Measurements from ENCODE around the gene MICALL1. TPM values are rescaled to one million over a fixed set of nuclear protein-coding genes. Genes with fewer than 3 reads are reported as not detected.

The MICALL1 gene
- total and polyA plus RNA-seq, 9 of the 15 experiments (the other 6 are each of a cell fraction or from before 2014, with no cell fraction given) = 0.32 to 21.5 (median 6.1) TPM

GRCh38 chr22:37985050-37985585 lies 79.0 kb downstream of the MICALL1 start:
- H3K27me3 ChIP-seq (ENCODE audit: control insufficient read depth in 2 of 2, insufficient read depth in 2 of 2, low read length in 2 of 2) = no peaks in the 10 kb centered on the region
- no peak overlapping the region for H3K4me2 ChIP-seq (ENCODE audit: insufficient read depth, low read length)
- FAIRE-seq (no peak), ATAC-seq (no peak), DNase-seq (ENCODE audit: extremely low read depth in 1 of 4, low spot score in 3 of 4) (no peak)
- H3K27ac ChIP-seq (ENCODE audit: extremely low read depth, low read depth, low read length) = no peak overlapping the region
- no peaks in the 10 kb centered on the region for H3K79me2 ChIP-seq (ENCODE audit: control insufficient read depth, insufficient read depth, low read length)
- H3K9me3 ChIP-seq (replicated peaks; ENCODE audit: control insufficient read depth, insufficient read depth, low read depth, low read length) = no peaks in the 10 kb centered on the region
- H3K36me3 ChIP-seq (ENCODE audit: control insufficient read depth, insufficient read depth, low read length) = no peaks in the 10 kb centered on the region
- ChIA-PET POLR2A (interaction anchor here (0.6 kb wide), 1 partner anchor 158 kb away, joined by 3 read pairs; no protein-coding TSS in a partner anchor), CTCF (ENCODE audit: low intra/inter-chr PET ratio) (no interaction called here)
- TF ChIP-seq ZFP1 (CRISPR knock-in tag; IDR thresholded peaks at IDR 0.05) = no peak
- TF ChIP-seq PCBP1 (IDR thresholded peaks at IDR 0.05; ENCODE audit: low read depth, low read length, poor library complexity, severe bottlenecking) = no peak
- no peak for TF ChIP-seq SMARCA5 (IDR thresholded peaks at IDR 0.05)
- TF ChIP-seq ZNF133 (CRISPR knock-in tag; IDR thresholded peaks at IDR 0.05) = no peak
- no peak for TF ChIP-seq EP400 (IDR thresholded peaks at IDR 0.05)
- no peak for TF ChIP-seq PHTF2 (CRISPR knock-in tag; IDR thresholded peaks at IDR 0.05)
- in situ Hi-C loops (cut with MboI) (no loop called here), intact Hi-C loops (cut with micrococcal nuclease) (no loop called here)
- H3K9ac ChIP-seq (ENCODE audit: insufficient read depth in 1 of 2, low read depth in 2 of 2, low read length in 2 of 2) = no peak overlapping the region
- no peaks in the 10 kb centered on the region for H3K9me1 ChIP-seq (ENCODE audit: control insufficient read depth, insufficient read depth, low read length)
- peaks cover 0 to 13% of the 10 kb centered on the region in 2 experiments; a peak in 2 of 5 replicates for H3K4me1 ChIP-seq (replicated peaks in 1 of 2; ENCODE audit: control insufficient read depth in 2 of 2, insufficient read depth in 2 of 2, low read length in 2 of 2)
- H4K20me1 ChIP-seq (replicated peaks; ENCODE audit: control insufficient read depth, insufficient read depth, low read length) = no peaks in the 10 kb centered on the region
- H3K4me3 ChIP-seq = no peak overlapping the region
- no peak overlapping the region for H2AFZ ChIP-seq (ENCODE audit: low read depth, low read length)
- no TSS peak for BruUV-seq (replicated peaks)
- WGBS (ENCODE audit: insufficient coverage, low coverage, missing lambda C conversion rate) = 92% methylated on average over 3 of the region's 9 CpGs

- peaks cover 0 to 13% of the 10 kb centered on the region in 2 experiments; a peak in 2 of 5 replicates for H3K4me1 ChIP-seq (replicated peaks in 1 of 2; ENCODE audit: control insufficient read depth in 2 of 2, insufficient read depth in 2 of 2, low read length in 2 of 2)
- WGBS (ENCODE audit: insufficient coverage, low coverage, missing lambda C conversion rate) = 46% methylated on average over 9 of the region's 27 CpGs
- H3K4me3 ChIP-seq = no peak overlapping the region
- H3K79me2 ChIP-seq (ENCODE audit: control insufficient read depth, insufficient read depth, low read length) = no peaks in the 10 kb centered on the region
- ATAC-seq = no peak
- H3K9me3 ChIP-seq (replicated peaks; ENCODE audit: control insufficient read depth, insufficient read depth, low read depth, low read length) = no peaks in the 10 kb centered on the region
- no peaks in the 10 kb centered on the region for H3K36me3 ChIP-seq (ENCODE audit: control insufficient read depth, insufficient read depth, low read length)
- H2AFZ ChIP-seq (ENCODE audit: low read depth, low read length) = no peak overlapping the region
- H3K27me3 ChIP-seq (ENCODE audit: control insufficient read depth in 2 of 2, insufficient read depth in 2 of 2, low read length in 2 of 2) = no peaks in the 10 kb centered on the region
- CTCF ChIA-PET (ENCODE audit: low intra/inter-chr PET ratio) = no interaction called here
- H4K20me1 ChIP-seq (replicated peaks; ENCODE audit: control insufficient read depth, insufficient read depth, low read length) = no peaks in the 10 kb centered on the region
- POLR2A ChIA-PET = no interaction called here
- no peak overlapping the region for H3K27ac ChIP-seq (ENCODE audit: extremely low read depth, low read depth, low read length)
- BruUV-seq (replicated peaks) = no TSS peak
- no peak for FAIRE-seq
- H3K9me1 ChIP-seq (ENCODE audit: control insufficient read depth, insufficient read depth, low read length) = no peaks in the 10 kb centered on the region
- intact Hi-C loops (cut with micrococcal nuclease) = no loop called here
- H3K9ac ChIP-seq (ENCODE audit: insufficient read depth in 1 of 2, low read depth in 2 of 2, low read length in 2 of 2) = no peak overlapping the region
- no peak overlapping the region for H3K4me2 ChIP-seq (ENCODE audit: insufficient read depth, low read length)
- no peak for DNase-seq (ENCODE audit: extremely low read depth in 1 of 4, low spot score in 3 of 4)
- in situ Hi-C loops (cut with MboI) = no loop called here
- TF ChIP-seq MTF1 (CRISPR knock-in tag; IDR thresholded peaks at IDR 0.05; ENCODE audit: borderline replicate concordance) (no peak), IRF2 (CRISPR knock-in tag; IDR thresholded peaks at IDR 0.05) (no peak), ZNF696 (CRISPR knock-in tag; conservative IDR thresholded peaks at IDR 0.05) (no peak), SLC30A9 (CRISPR knock-in tag; IDR thresholded peaks at IDR 0.05) (no peak), NFXL1 (CRISPR knock-in tag; IDR thresholded peaks at IDR 0.05) (no peak), NCOR1 (IDR thresholded peaks at IDR 0.05) (no peak), ETV6 (IDR thresholded peaks at IDR 0.05; ENCODE audit: borderline replicate concordance in 1 of 2, low read depth in 2 of 2, low read length in 1 of 2) (no peak), ETV6 (CRISPR knock-in tag; IDR thresholded peaks at IDR 0.05; ENCODE audit: borderline replicate concordance) (no peak), ZFP91 (CRISPR knock-in tag; IDR thresholded peaks at IDR 0.05) (no peak), NCOA6 (IDR thresholded peaks at IDR 0.05) (no peak), RHOXF2B (CRISPR knock-in tag; conservative IDR thresholded peaks at IDR 0.05) (no peak), SMC3 (conservative IDR thresholded peaks at IDR 0.05; ENCODE audit: insufficient read depth, low read depth, low read length) (no peak)
Measured at GRCh38 chr22:37985751-37986281, 79.7 kb downstream of the MICALL1 start.

Data from K562 (cell line).